Astrocyte (in vitro differentiated cells and primary cell): Measurements from ENCODE around the gene SLC25A22. TPM values are rescaled to one million over a fixed set of nuclear protein-coding genes. Genes with fewer than 3 reads are reported as not detected.
A peak's percentile ranks its signal among the peaks of the same experiment; 100 is the strongest.

Experiments
- DNase-seq: peaks from one replicate; pipeline ENCODE4 v3.0.0-alpha.2; 2010; ENCODE audit warnings: low read depth
- FAIRE-seq: peaks from 2 replicates; lab custom pipeline; 2011; peaks lifted over from hg19 to GRCh38; lab: Jason Lieb, UNC
- H2AFZ ChIP-seq: 2 replicates; pipeline ENCODE4 v1.6.0; 2012; ENCODE audit warnings: low read depth, low read length, inconsistent platforms
- H3K27ac ChIP-seq: 2 replicates; pipeline ENCODE4 v1.5.1; 2011; ENCODE audit warnings: low read depth, low read length, inconsistent platforms
- H3K27me3 ChIP-seq: 2 replicates; pipeline ENCODE4 v1.6.0; 2011; ENCODE audit warnings: low read length, inconsistent platforms; ENCODE audit not compliant: insufficient read depth
- H3K36me3 ChIP-seq: 2 replicates; pipeline ENCODE4 v1.5.1; 2011; ENCODE audit warnings: low read length, inconsistent platforms; ENCODE audit not compliant: insufficient read depth
- H3K4me1 ChIP-seq: 2 replicates; pipeline ENCODE4 v1.5.1; 2011; ENCODE audit warnings: low read length, inconsistent platforms; ENCODE audit not compliant: insufficient read depth
- H3K4me2 ChIP-seq: 2 replicates; pipeline ENCODE4 v1.6.0; 2012; ENCODE audit warnings: low read length, inconsistent platforms
- H3K4me3 ChIP-seq: 2 replicates; pipeline ENCODE4 v1.5.1; 2011; ENCODE audit warnings: low read depth, mild to moderate bottlenecking, low read length, inconsistent platforms; ENCODE audit not compliant: insufficient read depth
- H3K79me2 ChIP-seq: 2 replicates; pipeline ENCODE4 v1.6.0; 2012; ENCODE audit warnings: mild to moderate bottlenecking, low read length, inconsistent platforms; ENCODE audit not compliant: insufficient read depth
- H3K9ac ChIP-seq: 2 replicates; pipeline ENCODE4 v1.6.0; 2012; ENCODE audit warnings: mild to moderate bottlenecking, low read length, inconsistent platforms
- H3K9me3 ChIP-seq: 2 replicates; pipeline ENCODE4 v1.5.1; 2012; ENCODE audit warnings: low read depth, mild to moderate bottlenecking, low read length, inconsistent platforms; ENCODE audit not compliant: insufficient read depth
- H4K20me1 ChIP-seq: 2 replicates; pipeline ENCODE4 v1.6.0; 2012; ENCODE audit warnings: low read length, inconsistent platforms; ENCODE audit not compliant: insufficient read depth
- H3K27ac Mint-ChIP-seq: one replicate; pipeline ENCODE4 v1.8.0; 2021; ENCODE audit warnings: mild to moderate bottlenecking, mixed read lengths; ENCODE audit not compliant: unreplicated experiment
- H3K27me3 Mint-ChIP-seq: one replicate; pipeline ENCODE4 v1.8.0; 2021; ENCODE audit warnings: low read depth, mixed read lengths; ENCODE audit not compliant: unreplicated experiment
- H3K36me3 Mint-ChIP-seq: one replicate; pipeline ENCODE4 v1.8.0; 2021; ENCODE audit warnings: low read depth, mixed read lengths; ENCODE audit not compliant: unreplicated experiment
- H3K4me1 Mint-ChIP-seq: one replicate; pipeline ENCODE4 v1.8.0; 2021; ENCODE audit warnings: low read depth, mixed read lengths; ENCODE audit not compliant: unreplicated experiment
- H3K4me3 Mint-ChIP-seq: one replicate; pipeline ENCODE4 v1.8.0; 2021; ENCODE audit warnings: mild to moderate bottlenecking, moderate library complexity, mixed read lengths; ENCODE audit not compliant: unreplicated experiment
- H3K9me3 Mint-ChIP-seq: one replicate; pipeline ENCODE4 v1.8.0; 2021; ENCODE audit warnings: mild to moderate bottlenecking, mixed read lengths; ENCODE audit not compliant: unreplicated experiment
- EZH2 ChIP-seq: IDR thresholded peaks from 2 replicates; pipeline ENCODE4 v1.6.1; 2012; ENCODE audit warnings: mild to moderate bottlenecking, low read length, inconsistent platforms; ENCODE audit not compliant: insufficient read depth
- total RNA-seq: library from RNA; stranded (reverse); gene quantifications from 2 replicates; pipeline ENCODE4 v1.2.1, GENCODE V29; 2021
- TF ChIP-seq, protein P1 (sequence below): IDR thresholded peaks from 2 replicates; pipeline ENCODE4 v1.5.1; 2011; ENCODE audit warnings: low read depth, mild to moderate bottlenecking, inconsistent platforms, low read length, moderate library complexity; ENCODE audit not compliant: insufficient read depth

SLC25A22 gene
- total RNA-seq, 1 donor from 2014 or later: 21.4 TPM

DNA sequence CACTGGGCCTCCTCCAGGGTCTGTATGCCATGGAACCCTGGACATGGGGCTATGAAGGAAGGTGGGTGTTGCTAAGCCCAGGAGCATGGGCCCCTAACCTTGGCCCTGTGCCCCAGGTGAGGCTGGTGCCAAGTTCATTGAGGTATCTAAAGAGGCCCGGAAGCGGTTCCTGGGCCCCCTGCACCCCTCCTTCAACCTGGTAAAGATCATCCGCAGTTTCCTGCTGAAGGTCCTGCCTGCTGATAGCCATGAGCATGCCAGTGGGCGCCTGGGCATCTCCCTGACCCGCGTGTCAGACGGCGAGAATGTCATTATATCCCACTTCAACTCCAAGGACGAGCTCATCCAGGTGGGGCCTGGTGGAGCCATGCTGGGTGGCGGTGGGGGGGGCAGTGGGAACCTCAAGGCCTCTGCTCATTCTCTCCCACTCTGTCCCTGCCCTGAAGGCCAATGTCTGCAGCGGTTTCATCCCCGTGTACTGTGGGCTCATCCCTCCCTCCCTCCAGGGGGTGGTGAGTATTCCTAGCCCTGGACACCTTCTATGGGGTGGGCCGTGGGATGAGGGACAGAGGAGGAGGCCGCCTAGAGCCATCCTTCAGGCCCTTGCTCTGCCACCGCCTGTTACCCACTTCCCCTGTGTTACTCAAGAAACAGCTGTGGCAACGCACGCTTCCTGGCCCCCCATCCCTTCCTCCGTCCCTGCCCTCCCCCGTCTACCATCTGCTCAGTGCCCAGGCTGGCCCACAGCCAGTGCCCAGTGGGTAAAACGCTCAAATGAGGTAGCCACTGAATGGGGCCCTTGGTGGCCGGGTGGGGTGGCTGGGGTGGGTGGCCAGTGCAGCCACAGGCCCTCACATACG lies 23.7 kb upstream of the SLC25A22 start:
- FAIRE-seq (no peak), DNase-seq (no peak)
- Mint-ChIP-seq H3K27me3 (peaks cover 6% of the 10 kb centered on the region), H3K36me3 (peaks cover 2% of the 10 kb centered on the region), H3K9me3 (no peaks in the 10 kb centered on the region), H3K4me1 (peaks cover 5% of the 10 kb centered on the region), H3K27ac (no peak overlapping the region), H3K4me3 (peak overlapping the region; percentile 14)
- H3K79me2 ChIP-seq: peaks cover 27% of the 10 kb centered on the region
- peaks cover 43% of the 10 kb centered on the region for H4K20me1 ChIP-seq
- H3K27me3 ChIP-seq: no peaks in the 10 kb centered on the region
- H3K27ac ChIP-seq: no peak overlapping the region
- H3K4me2 ChIP-seq: peak overlapping the region; percentile 98
- no peak overlapping the region for H2AFZ ChIP-seq
- H3K4me3 ChIP-seq: no peak overlapping the region
- H3K9ac ChIP-seq: peak overlapping the region; percentile 89
- no peaks in the 10 kb centered on the region for H3K36me3 ChIP-seq
- TF ChIP-seq, protein P1, sequence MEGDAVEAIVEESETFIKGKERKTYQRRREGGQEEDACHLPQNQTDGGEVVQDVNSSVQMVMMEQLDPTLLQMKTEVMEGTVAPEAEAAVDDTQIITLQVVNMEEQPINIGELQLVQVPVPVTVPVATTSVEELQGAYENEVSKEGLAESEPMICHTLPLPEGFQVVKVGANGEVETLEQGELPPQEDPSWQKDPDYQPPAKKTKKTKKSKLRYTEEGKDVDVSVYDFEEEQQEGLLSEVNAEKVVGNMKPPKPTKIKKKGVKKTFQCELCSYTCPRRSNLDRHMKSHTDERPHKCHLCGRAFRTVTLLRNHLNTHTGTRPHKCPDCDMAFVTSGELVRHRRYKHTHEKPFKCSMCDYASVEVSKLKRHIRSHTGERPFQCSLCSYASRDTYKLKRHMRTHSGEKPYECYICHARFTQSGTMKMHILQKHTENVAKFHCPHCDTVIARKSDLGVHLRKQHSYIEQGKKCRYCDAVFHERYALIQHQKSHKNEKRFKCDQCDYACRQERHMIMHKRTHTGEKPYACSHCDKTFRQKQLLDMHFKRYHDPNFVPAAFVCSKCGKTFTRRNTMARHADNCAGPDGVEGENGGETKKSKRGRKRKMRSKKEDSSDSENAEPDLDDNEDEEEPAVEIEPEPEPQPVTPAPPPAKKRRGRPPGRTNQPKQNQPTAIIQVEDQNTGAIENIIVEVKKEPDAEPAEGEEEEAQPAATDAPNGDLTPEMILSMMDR: no peak
- TF ChIP-seq EZH2: no peak
- peaks cover 24% of the 10 kb centered on the region for H3K4me1 ChIP-seq
- H3K9me3 ChIP-seq: no peaks in the 10 kb centered on the region

DNA sequence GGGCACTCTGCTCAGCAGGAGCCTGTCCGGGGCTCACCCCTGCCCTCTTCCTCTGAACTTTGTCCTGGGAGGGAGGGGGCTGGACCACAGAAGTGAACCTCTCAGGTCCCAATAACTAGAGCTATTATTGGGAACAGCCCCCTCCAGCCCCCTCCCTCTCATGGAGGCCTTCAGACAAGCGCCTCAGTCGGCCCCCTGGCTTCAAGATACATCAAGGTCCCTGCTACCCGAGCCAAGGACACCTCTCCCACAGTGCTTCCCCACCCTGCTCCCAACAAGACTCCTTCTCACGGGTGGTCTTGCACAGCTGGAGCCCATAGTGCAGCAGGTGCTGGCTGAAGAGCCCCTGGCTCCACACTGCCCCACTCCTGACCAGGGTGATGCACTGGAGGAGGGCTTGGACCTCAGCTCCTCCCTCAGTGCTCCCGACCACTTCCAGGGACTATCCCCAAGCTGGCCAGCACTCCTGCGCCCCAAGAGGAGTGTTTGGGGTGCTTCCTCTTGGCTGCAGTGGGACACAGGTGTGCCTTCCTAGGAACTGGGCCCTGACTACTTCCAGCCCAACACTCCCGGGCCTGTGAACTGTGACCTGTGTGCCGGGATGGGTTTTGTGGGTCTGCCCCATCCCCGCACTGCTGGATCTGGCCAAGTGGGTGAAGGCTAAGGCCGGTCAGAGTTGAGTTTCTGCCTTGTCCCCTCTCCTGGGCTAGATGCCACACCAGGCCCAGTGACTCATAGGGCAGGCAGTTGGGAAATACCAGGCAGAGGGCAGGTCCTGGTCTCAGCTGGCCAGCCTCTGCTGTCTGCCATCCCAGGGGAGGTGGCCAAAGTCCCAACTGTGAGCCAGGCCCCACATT lies 22.8 kb upstream of the SLC25A22 start:
- Histone ChIP-seq H3K36me3 (no peaks in the 10 kb centered on the region), H3K9ac (peak overlapping the region; percentile 89), H3K4me1 (peaks cover 24% of the 10 kb centered on the region), H3K9me3 (no peaks in the 10 kb centered on the region), H3K27me3 (no peaks in the 10 kb centered on the region), H3K27ac (peak overlapping the region; percentile 12), H3K4me2 (peak overlapping the region; percentile 98), H3K4me3 (peak overlapping the region; percentile 76), H3K79me2 (peaks cover 27% of the 10 kb centered on the region), H4K20me1 (peaks cover 43% of the 10 kb centered on the region), H2AFZ (no peak overlapping the region)
- H3K4me1 Mint-ChIP-seq: peaks cover 5% of the 10 kb centered on the region
- TF ChIP-seq, protein P1: no peak
- no peak for TF ChIP-seq EZH2
- H3K9me3 Mint-ChIP-seq: no peaks in the 10 kb centered on the region
- FAIRE-seq: no peak
- H3K4me3 Mint-ChIP-seq: peak overlapping the region; percentile 87
- peaks cover 4% of the 10 kb centered on the region for H3K36me3 Mint-ChIP-seq
- H3K27ac Mint-ChIP-seq: no peak overlapping the region
- peaks cover 2% of the 10 kb centered on the region for H3K27me3 Mint-ChIP-seq
- DNase-seq: peak; percentile 29
